ENCODE measurements around the gene NHERF1. TPM values are rescaled to one million over a fixed set of nuclear protein-coding genes. Genes with fewer than 3 reads are reported as not detected.

Gene NHERF1
- total and polyA plus RNA-seq, 2 of the 13 experiments (the other 11 are each of a cell fraction or from before 2014, with no cell fraction given), result 169 to 269 TPM

- no peak for TF ChIP-seq HOXD1 (CRISPR knock-in tag; IDR thresholded peaks at IDR 0.05)
- no peak for TF ChIP-seq SUZ12 (IDR thresholded peaks at IDR 0.05; ENCODE audit: low read depth, low read length)
- TF ChIP-seq RFXAP (CRISPR knock-in tag; IDR thresholded peaks at IDR 0.05; ENCODE audit: borderline replicate concordance), result peak; percentile 64; the same call in 1 of the 2 replicates
- no peak for TF ChIP-seq ZNF180 (CRISPR knock-in tag; IDR thresholded peaks at IDR 0.05; ENCODE audit: borderline replicate concordance, low read depth)
- peak; percentile 50; the same call in 1 of the 2 replicates for TF ChIP-seq ZNF558 (CRISPR knock-in tag; IDR thresholded peaks at IDR 0.05; ENCODE audit: borderline replicate concordance)
- TF ChIP-seq ZNF878 (CRISPR knock-in tag; IDR thresholded peaks at IDR 0.05), result no peak
- TF ChIP-seq NFIB (CRISPR knock-in tag; IDR thresholded peaks at IDR 0.05; ENCODE audit: borderline replicate concordance), result no peak
- no peak for TF ChIP-seq MBNL3 (CRISPR knock-in tag; conservative IDR thresholded peaks at IDR 0.05)
- peak; percentile 53; the same call in 1 of the 2 replicates for TF ChIP-seq PITX1 (CRISPR knock-in tag; IDR thresholded peaks at IDR 0.05)
- peak; percentile 74; the same call in 1 of the 2 replicates for TF ChIP-seq ZNF124 (CRISPR knock-in tag; IDR thresholded peaks at IDR 0.05)
- TF ChIP-seq RXRB (CRISPR knock-in tag; IDR thresholded peaks at IDR 0.05; ENCODE audit: borderline replicate concordance), result peak; percentile 47; the same call in 1 of the 2 replicates
- TF ChIP-seq SNAPC2 (CRISPR knock-in tag; IDR thresholded peaks at IDR 0.05), result no peak; the same call in 1 of the 2 replicates
- TF ChIP-seq ZNF501 (CRISPR knock-in tag; IDR thresholded peaks at IDR 0.05), result peak; percentile 94
- peak; percentile 59; the same call in 1 of the 2 replicates for TF ChIP-seq BATF2 (CRISPR knock-in tag; IDR thresholded peaks at IDR 0.05)
- peak; percentile 29; the same call in 1 of the 2 replicates for TF ChIP-seq ZNF768 (CRISPR knock-in tag; IDR thresholded peaks at IDR 0.05)
- TF ChIP-seq ZNF737 (CRISPR knock-in tag; IDR thresholded peaks at IDR 0.05; ENCODE audit: borderline replicate concordance), result no peak
- no peak; the same call in 1 of the 2 replicates for TF ChIP-seq ZNF138 (CRISPR knock-in tag; IDR thresholded peaks at IDR 0.05; ENCODE audit: low read depth)
- TF ChIP-seq, protein P1, sequence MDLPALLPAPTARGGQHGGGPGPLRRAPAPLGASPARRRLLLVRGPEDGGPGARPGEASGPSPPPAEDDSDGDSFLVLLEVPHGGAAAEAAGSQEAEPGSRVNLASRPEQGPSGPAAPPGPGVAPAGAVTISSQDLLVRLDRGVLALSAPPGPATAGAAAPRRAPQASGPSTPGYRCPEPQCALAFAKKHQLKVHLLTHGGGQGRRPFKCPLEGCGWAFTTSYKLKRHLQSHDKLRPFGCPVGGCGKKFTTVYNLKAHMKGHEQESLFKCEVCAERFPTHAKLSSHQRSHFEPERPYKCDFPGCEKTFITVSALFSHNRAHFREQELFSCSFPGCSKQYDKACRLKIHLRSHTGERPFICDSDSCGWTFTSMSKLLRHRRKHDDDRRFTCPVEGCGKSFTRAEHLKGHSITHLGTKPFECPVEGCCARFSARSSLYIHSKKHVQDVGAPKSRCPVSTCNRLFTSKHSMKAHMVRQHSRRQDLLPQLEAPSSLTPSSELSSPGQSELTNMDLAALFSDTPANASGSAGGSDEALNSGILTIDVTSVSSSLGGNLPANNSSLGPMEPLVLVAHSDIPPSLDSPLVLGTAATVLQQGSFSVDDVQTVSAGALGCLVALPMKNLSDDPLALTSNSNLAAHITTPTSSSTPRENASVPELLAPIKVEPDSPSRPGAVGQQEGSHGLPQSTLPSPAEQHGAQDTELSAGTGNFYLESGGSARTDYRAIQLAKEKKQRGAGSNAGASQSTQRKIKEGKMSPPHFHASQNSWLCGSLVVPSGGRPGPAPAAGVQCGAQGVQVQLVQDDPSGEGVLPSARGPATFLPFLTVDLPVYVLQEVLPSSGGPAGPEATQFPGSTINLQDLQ (CRISPR knock-in tag; IDR thresholded peaks at IDR 0.05), result no peak
- no peak for TF ChIP-seq SRSF4 (IDR thresholded peaks at IDR 0.05; ENCODE audit: low read depth, low read length, poor library complexity, severe bottlenecking)
- no peak for TF ChIP-seq BRCA1 (CRISPR knock-in tag; IDR thresholded peaks at IDR 0.05)
- peak; percentile 95 for TF ChIP-seq THAP11 (CRISPR knock-in tag; IDR thresholded peaks at IDR 0.05)
- TF ChIP-seq, protein P2, sequence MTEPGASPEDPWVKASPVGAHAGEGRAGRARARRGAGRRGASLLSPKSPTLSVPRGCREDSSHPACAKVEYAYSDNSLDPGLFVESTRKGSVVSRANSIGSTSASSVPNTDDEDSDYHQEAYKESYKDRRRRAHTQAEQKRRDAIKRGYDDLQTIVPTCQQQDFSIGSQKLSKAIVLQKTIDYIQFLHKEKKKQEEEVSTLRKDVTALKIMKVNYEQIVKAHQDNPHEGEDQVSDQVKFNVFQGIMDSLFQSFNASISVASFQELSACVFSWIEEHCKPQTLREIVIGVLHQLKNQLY (CRISPR knock-in tag; IDR thresholded peaks at IDR 0.05), result peak; percentile 58; the same call in 1 of the 2 replicates
- TF ChIP-seq MAZ (IDR thresholded peaks at IDR 0.05; ENCODE audit: borderline replicate concordance, low read depth, low read length), result peak; percentile 36; the same call in 1 of the 2 replicates
- peak; percentile 90 for TF ChIP-seq MAZ (CRISPR knock-in tag; IDR thresholded peaks at IDR 0.05; ENCODE audit: low read depth)
- no peak for TF ChIP-seq ZNF292 (CRISPR knock-in tag; IDR thresholded peaks at IDR 0.05; ENCODE audit: borderline replicate concordance, low read depth)
- TF ChIP-seq YEATS2 (CRISPR knock-in tag; IDR thresholded peaks at IDR 0.05; ENCODE audit: borderline replicate concordance), result peak; percentile 97
- no peak for TF ChIP-seq ZFP36L2 (CRISPR knock-in tag; IDR thresholded peaks at IDR 0.05)
These were observed 27.9 kb downstream of the NHERF1 start, which contains the start of gene NAT9 (continued) for GRCh38 chr17:74776044-74776962.
